ENCODE results near the gene ACAA1. TPM values are rescaled to one million over a fixed set of nuclear protein-coding genes. Genes with fewer than 3 reads are reported as not detected.

The ACAA1 gene
- total RNA-seq, 2 experiments from 2014 or later = 56.4 to 58.9 TPM

GRCh38 chr3:38125305-38126120 lies 11.4 kb downstream of the ACAA1 start:
- Mint-ChIP-seq H3K27me3 (no peaks in the 10 kb centered on the region), H3K36me3 (ENCODE audit: low read depth) (peaks cover 97% of the 10 kb centered on the region), H3K9me3 (no peaks in the 10 kb centered on the region), H3K4me3 (no peak overlapping the region), H3K4me1 (ENCODE audit: low read depth) (peaks cover 4% of the 10 kb centered on the region), H3K27ac (peak overlapping the region; percentile 16)
- no peak for ATAC-seq (ENCODE audit: poor library complexity)
- Histone ChIP-seq H3K4me1 (ENCODE audit: insufficient read depth, low read length) (peaks cover 3% of the 10 kb centered on the region), H3K27me3 (ENCODE audit: control insufficient read depth in 1 of 2, insufficient read depth in 2 of 2, low read length in 2 of 2) (no peaks in the 10 kb centered on the region), H3K36me3 (ENCODE audit: insufficient read depth, low read length) (peaks cover 82% of the 10 kb centered on the region), H3K9me3 (ENCODE audit: control insufficient read depth in 1 of 2, insufficient read depth in 1 of 2, low read length in 2 of 2) (no peaks in the 10 kb centered on the region), H3K27ac (ENCODE audit: low read depth in 1 of 2, low read length in 2 of 2) (no peak overlapping the region), H3K4me3 (ENCODE audit: low read length) (no peak overlapping the region)
- ChIA-PET POLR2A (no interaction called here), CTCF (no interaction called here)
- TF ChIP-seq CTCF (IDR thresholded peaks at IDR 0.05) = no peak
- no peak for DNase-seq
- intact Hi-C loops (cut with DNase I, micrococcal nuclease) = no loop called here

- Mint-ChIP-seq H3K4me1 (ENCODE audit: low read depth) (no peaks in the 10 kb centered on the region), H3K27ac (no peak overlapping the region), H3K9me3 (no peaks in the 10 kb centered on the region), H3K4me3 (no peak overlapping the region), H3K27me3 (no peaks in the 10 kb centered on the region), H3K36me3 (ENCODE audit: low read depth) (peaks cover 96% of the 10 kb centered on the region)
- Histone ChIP-seq H3K9me3 (ENCODE audit: control insufficient read depth in 1 of 2, insufficient read depth in 1 of 2, low read length in 2 of 2) (no peaks in the 10 kb centered on the region), H3K4me3 (ENCODE audit: low read length) (no peak overlapping the region), H3K27me3 (ENCODE audit: control insufficient read depth in 1 of 2, insufficient read depth in 2 of 2, low read length in 2 of 2) (no peaks in the 10 kb centered on the region), H3K36me3 (ENCODE audit: insufficient read depth, low read length) (peaks cover 75% of the 10 kb centered on the region), H3K4me1 (ENCODE audit: insufficient read depth, low read length) (peaks cover 3% of the 10 kb centered on the region), H3K27ac (ENCODE audit: low read depth in 1 of 2, low read length in 2 of 2) (no peak overlapping the region)
- DNase-seq (no peak), ATAC-seq (ENCODE audit: poor library complexity) (no peak)
- ChIA-PET CTCF (no interaction called here), POLR2A (interaction anchor here (1.2 kb wide), 1 partner anchor 12 kb away, joined by 7 read pairs; the partner anchor contains the start of gene ACAA1)
- intact Hi-C loops (cut with DNase I, micrococcal nuclease) = no loop called here
- no peak for TF ChIP-seq CTCF (IDR thresholded peaks at IDR 0.05)
These were observed 12.4 kb downstream of the ACAA1 start for GRCh38 chr3:38124324-38125122.

- Mint-ChIP-seq H3K27ac (no peak overlapping the region), H3K36me3 (ENCODE audit: low read depth) (peaks cover 83% of the 10 kb centered on the region), H3K27me3 (no peaks in the 10 kb centered on the region), H3K4me1 (ENCODE audit: low read depth) (peaks cover 10% of the 10 kb centered on the region), H3K9me3 (no peaks in the 10 kb centered on the region), H3K4me3 (no peak overlapping the region)
- H3K9me3 ChIP-seq (ENCODE audit: control insufficient read depth in 1 of 2, insufficient read depth in 1 of 2, low read length in 2 of 2) = no peaks in the 10 kb centered on the region
- intact Hi-C loops (cut with DNase I, micrococcal nuclease) = no loop called here
- no peak for DNase-seq
- peaks cover 5% of the 10 kb centered on the region for H3K4me1 ChIP-seq (ENCODE audit: insufficient read depth, low read length)
- H3K27ac ChIP-seq (ENCODE audit: low read depth in 1 of 2, low read length in 2 of 2) = no peak overlapping the region
- ChIA-PET CTCF (no interaction called here), POLR2A (interaction anchor here (1.2 kb wide), 1 partner anchor 42 kb away, joined by 3 read pairs; no protein-coding TSS in a partner anchor)
- no peak for ATAC-seq (ENCODE audit: poor library complexity)
- TF ChIP-seq CTCF (IDR thresholded peaks at IDR 0.05) = no peak
- peaks cover 59% of the 10 kb centered on the region for H3K36me3 ChIP-seq (ENCODE audit: insufficient read depth, low read length)
- no peaks in the 10 kb centered on the region for H3K27me3 ChIP-seq (ENCODE audit: control insufficient read depth in 1 of 2, insufficient read depth in 2 of 2, low read length in 2 of 2)
- H3K4me3 ChIP-seq (ENCODE audit: low read length) = no peak overlapping the region
These were observed 14.1 kb downstream of the ACAA1 start for GRCh38 chr3:38122712-38123290.
